NCI-H1048 (cell line): ENCODE data around the gene PDCD1.
"Not testable (repeated sequence)": the region's sequence is repeated elsewhere in the genome, so short reads cannot be mapped to it uniquely, and the experiment has no call there.

Experiments used
- DNase-seq: peaks from one replicate; lab custom pipeline; 2025; lab: John Stamatoyannopoulos, UW

PDCD1 gene

DNA sequence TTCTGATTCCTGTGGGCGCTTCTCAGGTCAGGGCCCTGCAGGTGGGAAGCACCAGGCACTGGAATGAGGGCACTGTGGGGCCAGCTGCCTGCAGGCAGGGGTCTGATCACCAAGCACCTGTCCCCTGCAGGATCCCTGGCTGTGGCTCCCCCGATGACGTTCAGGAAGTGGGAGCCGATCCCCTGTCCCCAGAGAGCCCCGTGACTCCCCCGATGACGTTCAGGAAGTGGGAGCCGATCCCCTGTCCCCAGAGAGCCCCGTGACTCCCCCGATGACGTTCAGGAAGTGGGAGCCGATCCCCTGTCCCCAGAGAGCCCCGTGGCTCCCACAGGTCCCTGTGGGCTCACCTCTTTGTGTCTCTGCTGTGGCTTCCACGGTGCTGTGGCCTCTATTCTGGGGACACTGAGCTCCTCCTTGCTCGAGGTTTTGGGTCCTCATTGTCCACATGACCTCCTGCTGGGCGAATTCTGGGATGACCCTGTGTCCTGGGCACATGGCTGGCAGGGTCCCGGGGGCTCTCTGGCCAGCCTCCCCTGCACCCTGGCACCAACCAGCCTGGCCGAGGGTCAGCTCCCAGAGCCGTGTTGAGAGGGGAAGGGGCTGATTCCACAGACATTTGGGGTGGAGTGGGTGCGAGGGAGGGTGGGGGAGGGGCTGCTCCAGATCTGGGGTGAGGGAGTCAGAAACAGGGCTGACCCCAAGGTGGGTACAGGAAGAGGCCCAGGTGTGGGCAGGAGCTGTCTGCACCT lies 44.9 kb downstream of the PDCD1 start:
- DNase-seq = no peak

- DNase-seq = no peak
Observed at GRCh38 chr2:241812730-241813643, 45.7 kb downstream of the PDCD1 start.

DNA sequence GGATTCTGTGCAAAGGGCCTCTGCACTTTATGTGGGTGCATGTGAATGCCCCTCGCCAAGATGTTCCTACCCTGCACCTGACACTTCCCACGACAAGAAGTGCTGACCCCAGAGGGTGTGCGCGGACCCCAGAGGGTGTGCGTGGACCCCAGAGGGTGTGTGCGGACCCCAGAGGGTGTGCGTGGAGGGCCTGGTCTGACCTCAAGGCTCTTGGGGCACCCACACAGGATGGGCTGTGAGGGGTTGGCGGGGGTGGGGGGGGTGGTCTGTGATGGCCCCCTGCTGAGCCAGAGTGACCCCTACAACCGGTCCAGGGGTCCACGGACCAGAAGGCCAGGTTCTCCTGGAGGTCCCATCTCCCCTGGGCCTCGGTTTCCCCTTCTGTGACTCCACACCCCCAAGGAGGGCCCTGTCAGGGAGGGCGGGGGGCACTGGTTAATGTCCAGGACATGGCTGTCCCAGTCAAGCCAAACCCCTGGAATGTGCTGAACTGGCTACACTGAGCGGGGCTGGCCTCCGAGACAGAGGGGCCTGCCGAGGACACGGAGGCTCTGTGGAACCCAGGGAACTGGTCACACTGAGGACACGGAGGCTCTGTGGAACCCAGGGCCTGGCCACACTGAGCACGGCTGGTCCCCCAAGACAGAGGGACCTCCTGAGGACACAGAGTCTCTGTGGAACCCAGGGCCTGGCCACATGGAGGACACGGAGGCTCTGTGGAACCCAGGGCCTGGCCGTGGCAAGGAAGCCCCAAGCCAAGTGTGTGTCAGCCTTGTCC lies 46.6 kb downstream of the PDCD1 start:
- no peak for DNase-seq

- DNase-seq = no peak
Observed at GRCh38 chr2:241811201-241811951, 47.3 kb downstream of the PDCD1 start.

DNA sequence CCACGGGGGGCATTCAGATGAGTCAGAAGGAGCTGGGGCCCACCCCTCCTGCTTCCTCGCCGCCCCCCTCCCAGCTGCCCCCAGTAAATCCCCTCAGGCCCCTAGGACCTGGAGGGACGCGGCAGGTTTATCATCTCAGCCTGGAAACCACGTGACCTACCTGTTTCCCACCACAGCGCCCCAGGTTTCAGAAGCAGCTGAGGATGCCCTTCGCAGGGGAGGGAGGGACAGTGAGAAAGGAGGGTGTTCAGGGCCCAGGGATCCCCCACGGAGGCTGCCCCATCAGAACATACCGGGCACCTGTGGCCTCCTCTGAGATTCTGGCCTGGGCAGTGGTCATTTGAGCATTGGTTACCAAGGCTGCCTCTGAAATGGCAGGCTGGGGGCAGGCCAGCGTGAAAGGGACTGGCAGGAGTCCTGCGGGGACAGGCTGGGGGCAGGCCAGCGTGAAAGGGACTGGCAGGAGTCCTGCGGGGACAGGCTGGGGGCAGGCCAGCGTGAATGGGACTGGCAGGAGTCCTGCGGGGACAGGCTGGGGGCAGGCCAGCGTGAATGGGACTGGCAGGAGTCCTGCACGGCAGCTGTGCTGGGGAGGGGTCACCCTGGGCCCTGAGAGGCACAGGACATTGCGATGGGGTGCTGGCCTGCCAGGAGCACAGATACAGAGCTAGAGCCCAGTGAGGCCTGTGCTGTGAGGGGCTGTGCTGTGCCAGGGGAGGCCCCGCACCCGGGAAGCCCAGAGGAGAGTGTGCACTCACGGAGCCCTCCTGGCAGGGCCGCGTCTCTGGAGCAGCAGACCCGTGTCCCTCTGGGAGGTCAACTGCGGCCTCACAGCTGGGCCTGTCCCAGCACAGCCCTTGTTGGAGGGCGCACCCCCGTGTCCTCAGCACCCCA lies 48.1 kb downstream of the PDCD1 start:
- no peak for DNase-seq

GRCh38 chr2:241809383-241810306 lies 49.0 kb downstream of the PDCD1 start:
- no peak for DNase-seq

GRCh38 chr2:241808721-241809382 lies 49.8 kb downstream of the PDCD1 start, which contains the start of gene NEU4:
Gene NEU4 (plus strand): TSS chr2:241809193. CDS start chr2:241814485, 5,292 bp downstream.
- no peak for DNase-seq

DNA sequence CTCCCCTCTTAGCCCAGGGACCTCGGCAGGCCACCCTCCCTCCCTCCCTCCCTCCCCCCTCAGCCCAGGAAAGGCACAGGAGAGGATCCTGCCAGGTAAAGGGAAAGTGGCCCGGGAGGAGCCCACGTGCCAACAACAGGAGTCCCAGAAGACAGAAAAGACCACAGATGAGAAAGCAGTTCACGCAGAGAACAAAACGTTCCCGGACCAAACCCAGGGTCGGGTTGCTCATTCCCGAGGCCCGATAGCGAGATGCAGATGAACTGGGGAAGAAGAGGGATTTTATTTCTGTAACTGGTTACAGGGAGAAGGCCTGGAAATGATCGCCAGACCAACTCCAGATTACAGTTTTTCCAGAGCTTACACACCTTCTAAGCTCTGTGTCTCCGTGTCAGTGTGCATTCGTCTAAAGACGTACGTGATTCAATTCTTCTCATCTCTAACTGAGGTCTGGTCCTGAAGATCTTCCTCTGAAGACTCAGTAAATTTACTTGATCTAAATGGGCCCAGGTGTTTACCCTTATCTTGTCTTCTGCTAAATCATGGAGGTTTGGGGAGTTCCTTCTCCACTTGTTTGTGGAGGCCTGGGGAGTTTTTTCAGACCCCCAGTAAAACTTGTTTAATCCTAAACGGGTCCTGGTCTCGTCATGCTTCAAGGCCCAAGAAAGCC lies 50.5 kb downstream of the PDCD1 start:
- no peak for DNase-seq

GRCh38 chr2:241806217-241806616 lies 52.5 kb downstream of the PDCD1 start:
- not testable (repeated sequence) for DNase-seq

DNA sequence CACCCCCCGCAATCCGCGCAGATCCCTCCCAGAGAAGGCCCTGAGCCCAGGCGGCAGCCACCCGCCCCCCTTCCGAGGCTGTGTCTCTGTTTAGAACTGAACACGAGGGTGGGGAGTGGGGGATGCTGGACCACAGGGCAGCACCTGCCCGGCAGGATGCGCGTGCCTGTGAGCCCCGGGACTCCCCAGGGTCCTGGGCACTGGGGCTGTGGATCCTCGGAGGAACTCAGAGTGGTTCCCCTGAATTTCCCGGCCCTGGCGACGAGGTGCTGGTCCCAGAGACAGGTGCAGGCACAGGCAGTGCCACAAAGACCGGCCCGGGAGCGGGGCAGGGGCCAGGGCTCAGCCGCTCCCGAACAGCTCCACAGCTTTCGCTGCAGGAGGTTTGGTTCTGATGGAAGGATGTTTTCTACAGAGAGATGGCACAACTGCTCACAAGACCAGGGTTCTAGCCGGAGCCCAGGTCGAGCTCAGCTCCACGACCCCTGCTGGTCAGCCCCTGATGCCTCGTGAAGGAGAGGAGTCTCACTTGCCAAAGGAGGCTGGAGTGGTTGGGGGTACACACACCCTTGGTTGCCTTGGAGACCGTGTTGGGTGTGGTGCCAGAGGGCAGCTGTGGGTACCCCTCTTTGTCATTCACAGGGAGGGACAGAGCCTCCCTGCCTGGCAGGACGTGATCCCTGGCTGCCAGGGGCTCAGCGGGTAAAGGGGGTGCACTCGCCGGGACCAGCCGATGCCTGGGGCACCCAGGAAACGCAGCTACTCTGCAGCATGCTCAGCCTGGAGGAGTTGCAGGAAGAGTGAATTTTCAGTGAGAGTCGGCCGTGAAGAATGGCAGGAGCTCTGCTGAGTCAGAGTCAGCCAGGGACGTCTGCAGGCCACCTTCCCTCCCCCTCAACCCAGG lies 54.1 kb downstream of the PDCD1 start:
- no peak for DNase-seq

GRCh38 chr2:241803387-241804325 lies 55.0 kb downstream of the PDCD1 start:
- no peak for DNase-seq

GRCh38 chr2:241802421-241803318 lies 56.0 kb downstream of the PDCD1 start:
- no peak for DNase-seq

GRCh38 chr2:241801611-241802420 lies 56.9 kb downstream of the PDCD1 start:
- no peak for DNase-seq
